Aorta (tissue), 5 donors: ENCODE measurements around the gene SUV39H1. TPM values are rescaled to one million over a fixed set of nuclear protein-coding genes. Genes with fewer than 3 reads are reported as not detected.

Experiments
- ATAC-seq: fragments of 200-7000 bp; cut with Tn5 transposase; one replicate; pipeline ENCODE4 v1.9.1; 2022; ENCODE audit warnings: moderate library complexity; ENCODE audit not compliant: low FRiP score
- DNase-seq, 2 donors: peaks; one replicate each; pipeline ENCODE4 v3.0.0-alpha.2; 2020
- H3K27ac ChIP-seq, 2 donors: one replicate each; pipeline ENCODE4 v1.5.1; 2013; ENCODE audit warnings: low read length in 2 of 2, mild to moderate bottlenecking in 2 of 2, moderate library complexity in 2 of 2, control low read depth in 1 of 2, inconsistent platforms in 1 of 2, low read depth in 1 of 2
- H3K27me3 ChIP-seq, 2 donors: one replicate each; pipeline ENCODE4 v1.6.1; 2013; ENCODE audit warnings: control low read depth in 1 of 2, low read length in 1 of 2, mild to moderate bottlenecking in 1 of 2, moderate library complexity in 1 of 2; ENCODE audit not compliant: insufficient read depth in 2 of 2, control insufficient read depth in 1 of 2
- H3K36me3 ChIP-seq, 2 donors: one replicate each; pipeline ENCODE4 v1.6.1; 2013; ENCODE audit warnings: control low read depth in 1 of 2, low read length in 1 of 2, mild to moderate bottlenecking in 1 of 2; ENCODE audit not compliant: insufficient read depth in 2 of 2, control insufficient read depth in 1 of 2
- H3K4me1 ChIP-seq, 2 donors: one replicate each; pipeline ENCODE4 v1.6.1; 2013; ENCODE audit warnings: low read length in 2 of 2, control low read depth in 1 of 2, mild to moderate bottlenecking in 1 of 2, moderate library complexity in 1 of 2; ENCODE audit not compliant: insufficient read depth in 2 of 2, control insufficient read depth in 1 of 2
- H3K4me3 ChIP-seq, 2 donors: one replicate each; pipeline ENCODE4 v1.5.1; 2013; ENCODE audit warnings: low read length in 2 of 2, control low read depth in 1 of 2, mild to moderate bottlenecking in 1 of 2
- H3K9me3 ChIP-seq: one replicate; pipeline ENCODE4 v1.6.1; 2013; ENCODE audit warnings: mild to moderate bottlenecking, low read length; ENCODE audit not compliant: control insufficient read depth
- WGBS, 2 donors: extraction: QIAGEN DNeasy Blood & Tissue Kit; methylation state at CpG; one replicate each; pipeline ENCODE4 v1.1.7; 2013; 5-methylcytosine and 5-hydroxymethylcytosine counted together
- intact Hi-C, 2 donors: fragments of 100-400 bp; cut with DNase I; formaldehyde crosslinking; loops; one replicate each; pipeline versions ENCODE4 v1.14.2 to v1.15.0; 2022
- polyA plus RNA-seq, 2 donors: library from polyadenylated mRNA; stranded (reverse); fragments of 200-250 nt; gene quantifications; one replicate each; pipeline ENCODE4 v1.2.3, GENCODE V29; 2013
- total RNA-seq, 2 donors: library from RNA; stranded (reverse); fragmentation: NEBNext Ultra II Directional; extraction: Animal tissue kit (Norgen Biotek cat#: 25700); gene quantifications; one replicate each; pipeline ENCODE4 v1.2.1, GENCODE V29; 2021
- donor health status: healthy with polysubstance abuse.
- donor health status: Bipolar disorder and iron deficiency.
- donor health status: DM: no; HTN: no; CAD: no.
- donor health status: DM: no; HTN: no; CAD: no.
- donor health status: DM: yes; HTN: yes; CAD: no.

The SUV39H1 gene
- total and polyA plus RNA-seq, 4 donors = 0.88 to 3.2 (median 2.8) TPM

DNA sequence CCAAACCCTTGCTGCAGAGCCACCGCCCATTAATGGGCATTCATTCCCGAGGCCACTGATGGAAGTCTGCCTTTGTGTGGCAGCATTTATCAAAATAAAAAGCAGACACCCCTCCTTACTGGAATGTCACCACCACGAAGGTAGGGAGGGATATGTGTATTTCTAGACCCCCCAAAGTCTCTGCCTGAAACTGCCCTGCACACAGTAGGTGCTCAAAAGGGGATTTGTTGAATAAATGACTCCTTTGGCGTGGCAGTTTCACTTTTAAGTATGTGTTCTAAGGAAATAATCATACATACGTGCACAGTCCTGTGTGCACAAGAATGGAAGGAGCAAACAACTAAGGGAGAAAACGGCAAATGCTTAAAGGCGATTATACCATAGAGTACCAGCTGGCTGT is 41.4 kb downstream of the SUV39H1 start:
- DNase-seq = no peak
- Histone ChIP-seq H3K4me3 (no peak overlapping the region), H3K27ac (peak overlapping the region in 1 of 2 donors; percentile 87), H3K27me3 (no peaks in the 10 kb centered on the region), H3K9me3 (no peaks in the 10 kb centered on the region), H3K4me1 (no peaks in the 10 kb centered on the region), H3K36me3 (no peaks in the 10 kb centered on the region)
- 44 to 51% methylated on average over 7 of the region's 7 CpGs for WGBS, 2 donors
- ATAC-seq = no peak
- intact Hi-C loops = no loop called here

GRCh38 chrX:48741834-48742233 is 45.3 kb downstream of the SUV39H1 start:
- no peak overlapping the region for H3K4me3 ChIP-seq

GRCh38 chrX:48745222-48745621 is 48.7 kb downstream of the SUV39H1 start:
- intact Hi-C loops = no loop called here
- 85 to 90% methylated on average over 4 of the region's 4 CpGs for WGBS, 2 donors
- H3K27me3 ChIP-seq = no peaks in the 10 kb centered on the region

More at GRCh38 chrX:48741834-48742233, 45.3 kb downstream of the SUV39H1 start:
- Histone ChIP-seq H3K36me3 (no peaks in the 10 kb centered on the region), H3K4me1 (no peaks in the 10 kb centered on the region), H3K9me3 (no peaks in the 10 kb centered on the region), H3K27me3 (no peaks in the 10 kb centered on the region), H3K27ac (no peak overlapping the region)
- DNase-seq = no peak
- no peak for ATAC-seq
- WGBS, 2 donors = 94% methylated on average over 8 of the region's 8 CpGs
- intact Hi-C loops = no loop called here

GRCh38 chrX:48747415-48748016 is 51.0 kb downstream of the SUV39H1 start:
- Histone ChIP-seq H3K4me3 (no peak overlapping the region), H3K27me3 (no peaks in the 10 kb centered on the region), H3K27ac (no peak overlapping the region), H3K4me1 (no peaks in the 10 kb centered on the region), H3K9me3 (no peaks in the 10 kb centered on the region), H3K36me3 (no peaks in the 10 kb centered on the region)
- intact Hi-C loops = no loop called here
- no peak for ATAC-seq
- DNase-seq = no peak
- WGBS, 2 donors = 55 to 58% methylated on average over 8 of the region's 8 CpGs

More at GRCh38 chrX:48745222-48745621, 48.7 kb downstream of the SUV39H1 start:
- no peak overlapping the region for H3K4me3 ChIP-seq
- H3K27ac ChIP-seq = no peak overlapping the region
- H3K9me3 ChIP-seq = no peaks in the 10 kb centered on the region
- ATAC-seq (no peak), DNase-seq (no peak)
- H3K36me3 ChIP-seq = no peaks in the 10 kb centered on the region
- no peaks in the 10 kb centered on the region for H3K4me1 ChIP-seq

DNA sequence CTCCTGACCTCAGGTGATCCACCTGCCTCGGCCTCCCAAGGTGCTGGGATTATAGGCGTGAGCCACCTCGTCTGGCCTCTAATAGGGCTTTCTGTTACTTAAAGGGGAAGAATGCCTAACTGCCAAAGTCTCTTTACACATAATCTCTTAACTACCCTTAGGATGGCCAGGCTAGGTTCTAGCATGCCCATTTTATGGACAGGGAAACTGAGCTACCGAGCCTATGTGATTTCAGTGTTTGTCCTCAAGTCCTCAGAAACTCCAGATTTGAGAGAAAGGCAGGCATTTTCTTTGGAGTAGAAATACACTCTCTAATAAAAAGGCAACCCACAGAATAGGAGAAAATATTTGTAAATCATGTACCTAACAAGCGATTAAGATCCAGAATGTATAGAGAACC is 52.6 kb downstream of the SUV39H1 start:
- intact Hi-C loops = no loop called here
- H3K4me1 ChIP-seq = no peaks in the 10 kb centered on the region
- H3K4me3 ChIP-seq = no peak overlapping the region
- H3K9me3 ChIP-seq = no peaks in the 10 kb centered on the region
- WGBS, 2 donors = 81 to 87% methylated on average over 5 of the region's 5 CpGs
- no peak overlapping the region for H3K27ac ChIP-seq
- H3K36me3 ChIP-seq = no peaks in the 10 kb centered on the region
- DNase-seq = no peak
- no peaks in the 10 kb centered on the region for H3K27me3 ChIP-seq
- no peak for ATAC-seq

GRCh38 chrX:48751343-48751742 is 54.8 kb downstream of the SUV39H1 start:
- Histone ChIP-seq H3K4me1 (no peaks in the 10 kb centered on the region), H3K4me3 (no peak overlapping the region), H3K27ac (no peak overlapping the region), H3K9me3 (no peaks in the 10 kb centered on the region), H3K27me3 (no peaks in the 10 kb centered on the region), H3K36me3 (no peaks in the 10 kb centered on the region)
- DNase-seq = no peak
- ATAC-seq = no peak
- 83 to 84% methylated on average over 3 of the region's 3 CpGs for WGBS, 2 donors
- intact Hi-C loops = no loop called here

GRCh38 chrX:48752498-48752897 is 56.0 kb downstream of the SUV39H1 start:
- no peak for DNase-seq
- intact Hi-C loops = no loop called here

DNA sequence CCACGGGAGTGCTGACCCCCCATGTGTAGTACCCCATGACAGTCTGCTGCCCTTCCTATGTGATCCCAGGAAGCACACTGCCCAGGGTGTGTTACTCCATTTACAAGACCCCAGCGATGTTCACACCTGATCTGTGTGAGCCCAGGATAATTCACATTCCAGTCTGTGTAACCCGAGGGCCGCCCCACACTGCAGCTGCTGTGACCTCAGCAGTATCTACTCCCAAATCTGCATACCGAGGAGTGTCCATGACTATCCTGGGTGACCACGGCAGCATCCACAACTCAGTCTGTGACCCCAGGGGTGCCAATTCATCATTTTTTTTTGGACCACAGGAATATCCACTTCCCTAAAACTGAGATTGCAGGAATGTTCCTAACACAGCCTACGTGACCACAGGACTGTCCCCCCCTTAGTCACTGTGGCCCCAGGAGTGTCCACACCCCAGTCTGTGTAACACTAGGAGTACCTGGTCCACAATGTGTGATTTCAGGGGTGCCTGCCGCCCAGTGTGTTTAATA is 57.2 kb downstream of the SUV39H1 start:
- intact Hi-C loops = no loop called here
- Histone ChIP-seq H3K27ac (no peak overlapping the region), H3K4me3 (no peak overlapping the region), H3K4me1 (no peaks in the 10 kb centered on the region), H3K27me3 (no peaks in the 10 kb centered on the region), H3K9me3 (no peaks in the 10 kb centered on the region), H3K36me3 (no peaks in the 10 kb centered on the region)
- no peak for ATAC-seq
- no peak for DNase-seq
- 67 to 72% methylated on average over 8 of the region's 8 CpGs for WGBS, 2 donors

More at GRCh38 chrX:48752498-48752897, 56.0 kb downstream of the SUV39H1 start:
- H3K36me3 ChIP-seq = no peaks in the 10 kb centered on the region
- WGBS, 2 donors = 69 to 82% methylated on average over 7 of the region's 7 CpGs
- no peak for ATAC-seq
- H3K27ac ChIP-seq = no peak overlapping the region
- no peaks in the 10 kb centered on the region for H3K9me3 ChIP-seq
- no peaks in the 10 kb centered on the region for H3K4me1 ChIP-seq
- no peak overlapping the region for H3K4me3 ChIP-seq
- H3K27me3 ChIP-seq = no peaks in the 10 kb centered on the region

- 60 to 63% methylated on average over 8 of the region's 8 CpGs for WGBS, 2 donors
- no peaks in the 10 kb centered on the region for H3K9me3 ChIP-seq
- no peak overlapping the region for H3K27ac ChIP-seq
- no peaks in the 10 kb centered on the region for H3K36me3 ChIP-seq
- no peaks in the 10 kb centered on the region for H3K27me3 ChIP-seq
- no peak for DNase-seq
- ATAC-seq = no peak
- intact Hi-C loops = no loop called here
- no peak overlapping the region for H3K4me3 ChIP-seq
- no peaks in the 10 kb centered on the region for H3K4me1 ChIP-seq
Measured at GRCh38 chrX:48754238-48754637, 57.7 kb downstream of the SUV39H1 start.
